Endothelial cell of umbilical vein (primary cell): ENCODE measurements around the gene C1QTNF7. TPM values are rescaled to one million over a fixed set of nuclear protein-coding genes. Genes with fewer than 3 reads are reported as not detected.

ENCODE experiments used
- BruUV-seq: library from RNA; stranded (reverse); fragments of 400-500 nt; replicated peaks from 2 replicates; lab custom pipeline; 2021; lab: Mats Ljungman, UMichigan
- CTCF ChIA-PET: fragments of 300-600, 350-600 bp; sonication (Branson Sonifier 250); formaldehyde crosslinking; loops from one replicate; lab custom pipeline; 2021; ENCODE audit warnings: antibody characterized with exemption, inconsistent platforms; lab: Charles Lee
- POLR2A ChIA-PET: fragments of 300-600, 350-600 bp; sonication (Branson Sonifier 250); formaldehyde crosslinking; loops from one replicate; lab custom pipeline; 2021; ENCODE audit warnings: antibody characterized with exemption, inconsistent platforms; lab: Charles Lee
- DNase-seq: peaks from one replicate; pipeline ENCODE4 v3.0.0-alpha.2; 2011; ENCODE audit warnings: low read depth, low spot score
- FAIRE-seq: peaks from 2 replicates; lab custom pipeline; 2011; peaks lifted over from hg19 to GRCh38; lab: Jason Lieb, UNC
- H2AFZ ChIP-seq: 2 replicates; pipeline ENCODE4 v1.6.0; 2012; ENCODE audit warnings: low read depth, low read length, control low read depth, inconsistent platforms
- H3K27ac ChIP-seq: 2 replicates; pipeline ENCODE4 v1.5.1; 2011; ENCODE audit warnings: low read depth, mild to moderate bottlenecking, control low read depth, low read length, moderate library complexity; ENCODE audit not compliant: insufficient read depth
- H3K27me3 ChIP-seq, 2 experiments: 2 replicates each; pipeline versions ENCODE4 v1.6.0 to v1.6.1; 2011; ENCODE audit warnings: low read length in 2 of 2, mixed read lengths in 1 of 2; ENCODE audit not compliant: control insufficient read depth in 2 of 2, insufficient read depth in 2 of 2
- H3K36me3 ChIP-seq, 2 experiments: 2 replicates in 1 of 2; 3 replicates in 1 of 2; pipeline ENCODE4 v1.5.1; 2011; ENCODE audit warnings: low read length in 2 of 2, mild to moderate bottlenecking in 1 of 2, moderate library complexity in 1 of 2; ENCODE audit not compliant: control insufficient read depth in 2 of 2, insufficient read depth in 2 of 2; ENCODE audit errors: extremely low read depth in 1 of 2
- H3K4me1 ChIP-seq: 3 replicates; pipeline ENCODE4 v1.5.1; 2011; ENCODE audit warnings: mild to moderate bottlenecking, low read length; ENCODE audit not compliant: control insufficient read depth, insufficient read depth; ENCODE audit errors: extremely low read depth
- H3K4me2 ChIP-seq: 2 replicates; pipeline ENCODE4 v1.6.1; 2011; ENCODE audit warnings: low read length, control low read depth, mixed read lengths; ENCODE audit not compliant: insufficient read depth
- H3K4me3 ChIP-seq, 3 experiments: fragments of 200-600 bp in 1 of 3; sonication (generic), shearing (Covaris generic) in 1 of 3; replicated peaks in 1 of 3; 2 replicates each; pipeline ENCODE4 v1.5.1; 2011 to 2016; ENCODE audit warnings: control low read depth in 3 of 3, low read length in 3 of 3, mild to moderate bottlenecking in 2 of 3, inconsistent platforms in 1 of 3, low read depth in 1 of 3, moderate library complexity in 1 of 3; ENCODE audit not compliant: insufficient read depth in 1 of 3
- H3K79me2 ChIP-seq: 2 replicates; pipeline ENCODE4 v1.6.0; 2012; ENCODE audit warnings: low read length, inconsistent platforms; ENCODE audit not compliant: control insufficient read depth, insufficient read depth
- H3K9ac ChIP-seq: replicated peaks from 2 replicates; pipeline ENCODE3; 2011; ENCODE audit warnings: low read length, control low read depth; ENCODE audit not compliant: insufficient read depth; ENCODE audit errors: extremely low read depth
- H3K9me1 ChIP-seq: replicated peaks from 3 replicates; pipeline ENCODE4 v1.6.0; 2011; ENCODE audit warnings: mild to moderate bottlenecking, low read length; ENCODE audit not compliant: control insufficient read depth, insufficient read depth; ENCODE audit errors: extremely low read depth
- H3K9me3 ChIP-seq: replicated peaks from 2 replicates; pipeline ENCODE4 v1.5.1; 2012; ENCODE audit warnings: low read length, inconsistent platforms; ENCODE audit not compliant: control insufficient read depth, insufficient read depth
- H4K20me1 ChIP-seq: replicated peaks from 2 replicates; pipeline ENCODE3; 2011; ENCODE audit warnings: mild to moderate bottlenecking, low read length; ENCODE audit not compliant: control insufficient read depth, insufficient read depth; ENCODE audit errors: extremely low read depth
- CTCF ChIP-seq, 2 donors: IDR thresholded peaks; 1 replicate in 1 of 2; 2 replicates in 1 of 2; pipeline ENCODE4 v1.5.1; 2011; ENCODE audit warnings: low read length in 2 of 2, mild to moderate bottlenecking in 2 of 2, moderate library complexity in 2 of 2, control low read depth in 1 of 2, inconsistent platforms in 1 of 2, low read depth in 1 of 2; ENCODE audit not compliant: insufficient read depth in 1 of 2; ENCODE audit errors: extremely low read depth in 1 of 2
- FOS ChIP-seq: IDR thresholded peaks from 2 replicates; pipeline ENCODE4 v1.6.1; 2011; ENCODE audit warnings: mild to moderate bottlenecking, low read length, moderate library complexity, borderline replicate concordance; ENCODE audit not compliant: insufficient read depth
- JUN ChIP-seq: IDR thresholded peaks from 2 replicates; pipeline ENCODE4 v1.6.1; 2011; ENCODE audit warnings: borderline replicate concordance, low read depth; ENCODE audit not compliant: insufficient read length, insufficient read depth
- MAX ChIP-seq: IDR thresholded peaks from 2 replicates; pipeline ENCODE4 v1.6.1; 2011; ENCODE audit not compliant: insufficient read depth, insufficient read length
- MYC ChIP-seq: IDR thresholded peaks from one replicate; pipeline ENCODE4 v1.6.1; 2011; ENCODE audit warnings: mild to moderate bottlenecking, low read depth, low read length
- POLR2A ChIP-seq: IDR thresholded peaks from 2 replicates; pipeline ENCODE4 v1.6.1; 2012; ENCODE audit warnings: low read depth, mild to moderate bottlenecking, control low read depth, low read length
- dilution Hi-C: fragments of 300-500 bp; cut with MboI; formaldehyde crosslinking; loops from one replicate; pipeline ENCODE4 v1.15.0; 2019; ENCODE audit warnings: low sequenced_read_pairs; ENCODE audit not compliant: extremely low pct_ligation_motif_present
- intact Hi-C: fragments of 100-400 bp; cut with micrococcal nuclease; formaldehyde crosslinking; loops from one replicate; pipeline ENCODE4 v1.10.0; 2022
- polyA plus RNA-seq, 4 experiments: library from polyadenylated mRNA; depleted of rRNA in 3 of 4; stranded (reverse) in 3 of 4; unstranded in 1 of 4; fragments of >200 nt; gene quantifications; 2 replicates each; pipeline versions ENCODE4 v1.2.1 to v1.2.3, GENCODE V29; 2011 to 2012; ENCODE audit warnings: missing spikeins in 1 of 4
- total RNA-seq: library from RNA; stranded (reverse); gene quantifications from 2 replicates; pipeline ENCODE4 v1.2.3, GENCODE V29; 2021

The C1QTNF7 gene
- total and polyA plus RNA-seq, 2 donors (not counting 3 experiments of a cell fraction or from before 2014, with no cell fraction given) = not detected

- Histone ChIP-seq H4K20me1 (no peaks in the 10 kb centered on the region), H3K27me3 (no peaks in the 10 kb centered on the region), H2AFZ (no peak overlapping the region), H3K4me2 (no peak overlapping the region), H3K4me3 (no peak overlapping the region), H3K27ac (no peak overlapping the region), H3K79me2 (no peaks in the 10 kb centered on the region), H3K4me1 (peaks cover 3% of the 10 kb centered on the region), H3K9ac (no peak overlapping the region), H3K9me3 (no peaks in the 10 kb centered on the region), H3K9me1 (no peaks in the 10 kb centered on the region), H3K36me3 (no peaks in the 10 kb centered on the region)
- FAIRE-seq (no peak), DNase-seq (no peak)
- ChIA-PET POLR2A (no interaction called here), CTCF (no interaction called here)
- intact Hi-C loops = no loop called here
- dilution Hi-C loops = no loop called here
- TF ChIP-seq MAX (no peak), CTCF (IDR thresholded peaks at IDR 0.05; ENCODE audit: extremely low read depth in 1 of 2, insufficient read depth in 1 of 2, low read depth in 1 of 2, low read length in 2 of 2) (no peak), FOS (no peak), JUN (no peak), MYC (no peak), POLR2A (no peak)
- BruUV-seq = no TSS peak
Measured at GRCh38 chr4:15412461-15412860, 15.4 kb upstream of the C1QTNF7 start.
